Pulmonary artery endothelial cell (primary cell): Measurements from ENCODE around the gene CADM4. TPM values are rescaled to one million over a fixed set of nuclear protein-coding genes. Genes with fewer than 3 reads are reported as not detected.
"Not testable (repeated sequence)": the region's sequence is repeated elsewhere in the genome, so short reads cannot be mapped to it uniquely, and the experiment has no call there.

Source experiments
- DNase-seq: peaks from one replicate; pipeline ENCODE4 v3.0.0-alpha.2; 2011; ENCODE audit warnings: low read depth, low spot score
- total RNA-seq: library from RNA; depleted of rRNA; stranded (reverse); fragments of >200 nt; gene quantifications from 2 replicates; pipeline ENCODE4 v1.2.3, GENCODE V29; 2014

CADM4 gene
- total RNA-seq, 1 donor from 2014 or later: 5.6 TPM

DNA sequence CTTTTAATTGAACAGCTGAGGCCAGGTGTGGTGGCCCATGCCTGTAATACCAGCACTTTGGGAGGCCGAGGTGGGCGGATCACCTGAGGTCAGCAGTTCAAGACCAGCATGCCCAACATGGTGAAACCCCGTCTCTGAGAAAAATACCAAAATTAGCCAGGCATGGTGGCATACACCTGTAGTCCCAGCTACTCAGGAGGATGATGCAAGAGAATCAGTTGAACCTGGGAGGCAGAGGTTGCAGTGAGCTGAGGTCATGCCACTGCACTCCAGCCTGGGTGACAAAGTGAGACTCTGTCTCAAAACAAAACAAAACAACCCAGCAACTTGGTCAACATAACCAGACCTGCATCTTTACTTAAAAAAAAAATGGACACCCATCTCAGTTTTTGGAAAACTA, 52.6 kb downstream of the CADM4 start:
- DNase-seq: not testable (repeated sequence)

DNA sequence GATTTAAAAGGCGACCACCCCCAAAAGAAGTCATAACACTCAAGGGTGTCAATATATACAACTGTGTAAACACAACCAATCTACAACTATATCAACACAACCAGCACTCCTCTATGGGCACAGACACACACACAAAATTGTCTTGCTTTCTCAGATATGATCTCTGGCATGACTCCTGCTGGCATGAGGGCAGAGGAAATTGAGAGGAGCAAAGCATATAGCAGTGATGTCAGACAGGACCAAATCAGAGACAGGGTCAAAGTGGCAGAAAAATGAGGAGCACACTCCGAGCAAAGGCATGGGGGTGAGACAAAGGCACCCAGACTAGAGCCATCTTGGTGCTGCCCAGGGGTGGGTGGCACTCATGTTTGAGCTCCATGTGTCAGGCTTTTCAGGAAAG, 53.3 kb downstream of the CADM4 start:
- DNase-seq: no peak

DNA sequence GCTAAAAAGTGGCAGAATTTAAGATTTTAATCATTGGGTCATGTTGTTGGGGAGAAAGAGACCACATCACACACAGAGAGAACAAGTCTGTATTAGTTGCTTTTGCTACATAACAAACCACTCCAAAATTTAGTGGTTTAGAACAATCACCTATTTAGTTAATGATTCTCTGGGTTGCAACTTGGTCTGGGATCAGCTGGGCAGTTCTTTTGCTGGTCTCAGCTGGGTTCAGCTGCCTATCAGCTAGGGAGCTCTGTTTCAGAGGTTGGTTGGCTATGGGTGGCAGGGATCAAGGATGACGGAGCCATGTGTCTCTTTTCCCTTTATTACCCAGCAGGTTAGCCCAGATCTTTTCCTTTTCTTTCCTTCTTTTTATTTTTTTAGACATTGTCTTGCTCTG, 55.2 kb downstream of the CADM4 start:
- DNase-seq: no peak

DNA sequence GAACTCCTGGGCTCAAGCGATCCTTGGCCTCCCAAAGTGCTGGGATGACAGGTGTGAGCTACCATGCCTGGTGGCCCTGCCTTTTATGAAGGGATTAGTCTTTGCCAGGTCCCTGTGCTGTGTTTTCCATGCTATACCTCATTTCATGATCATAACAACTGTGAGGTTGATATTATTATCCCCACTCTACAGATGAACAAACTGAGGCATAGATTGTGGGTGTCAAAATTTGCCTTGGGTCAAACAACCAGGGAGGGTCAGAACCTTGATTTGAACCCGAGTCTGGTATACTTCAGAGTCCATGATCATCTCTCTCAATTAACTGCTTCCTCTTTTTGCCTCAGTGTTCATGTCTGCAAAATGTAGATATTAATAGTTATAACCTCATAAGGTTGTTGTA, 57.2 kb downstream of the CADM4 start:
- DNase-seq: no peak

DNA sequence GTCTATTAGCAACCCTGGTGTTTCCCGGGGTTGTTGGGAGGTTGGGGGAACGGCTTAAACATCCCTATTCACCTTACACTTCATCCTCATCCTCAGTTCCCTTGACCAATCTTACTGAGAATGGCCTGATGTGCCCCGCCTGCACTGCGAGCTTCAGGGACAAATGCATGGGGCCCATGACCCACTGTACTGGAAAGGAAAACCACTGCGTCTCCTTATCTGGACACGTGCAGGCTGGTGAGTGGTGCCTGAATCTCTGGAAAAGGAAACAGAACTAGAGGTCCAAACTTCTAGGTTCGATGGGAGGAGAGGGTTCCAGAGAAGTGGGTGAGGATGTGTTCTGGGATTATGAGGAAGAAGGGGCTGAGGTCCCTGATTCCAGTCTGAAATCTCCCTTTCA, 58.2 kb downstream of the CADM4 start:
- no peak for DNase-seq

DNA sequence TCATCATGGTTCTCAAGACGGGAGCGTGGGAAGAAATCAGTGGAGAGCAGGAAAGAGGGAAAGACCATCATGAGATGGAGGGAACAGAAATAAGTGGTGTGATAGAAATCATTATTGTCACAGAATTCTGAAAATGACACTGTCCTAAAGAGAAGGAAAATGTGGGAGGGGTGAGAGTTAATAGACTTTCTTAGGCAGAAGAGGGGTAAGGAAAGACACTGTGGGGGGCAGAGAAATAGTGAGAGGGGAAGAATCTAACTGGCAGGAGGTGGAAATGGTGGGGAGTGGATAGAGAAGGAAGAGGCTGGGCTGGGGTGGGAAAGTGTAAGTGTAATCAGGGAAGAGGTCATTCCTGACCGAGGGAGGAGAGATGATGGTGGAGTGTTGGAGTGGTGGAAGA, 60.9 kb downstream of the CADM4 start:
- DNase-seq: no peak

DNA sequence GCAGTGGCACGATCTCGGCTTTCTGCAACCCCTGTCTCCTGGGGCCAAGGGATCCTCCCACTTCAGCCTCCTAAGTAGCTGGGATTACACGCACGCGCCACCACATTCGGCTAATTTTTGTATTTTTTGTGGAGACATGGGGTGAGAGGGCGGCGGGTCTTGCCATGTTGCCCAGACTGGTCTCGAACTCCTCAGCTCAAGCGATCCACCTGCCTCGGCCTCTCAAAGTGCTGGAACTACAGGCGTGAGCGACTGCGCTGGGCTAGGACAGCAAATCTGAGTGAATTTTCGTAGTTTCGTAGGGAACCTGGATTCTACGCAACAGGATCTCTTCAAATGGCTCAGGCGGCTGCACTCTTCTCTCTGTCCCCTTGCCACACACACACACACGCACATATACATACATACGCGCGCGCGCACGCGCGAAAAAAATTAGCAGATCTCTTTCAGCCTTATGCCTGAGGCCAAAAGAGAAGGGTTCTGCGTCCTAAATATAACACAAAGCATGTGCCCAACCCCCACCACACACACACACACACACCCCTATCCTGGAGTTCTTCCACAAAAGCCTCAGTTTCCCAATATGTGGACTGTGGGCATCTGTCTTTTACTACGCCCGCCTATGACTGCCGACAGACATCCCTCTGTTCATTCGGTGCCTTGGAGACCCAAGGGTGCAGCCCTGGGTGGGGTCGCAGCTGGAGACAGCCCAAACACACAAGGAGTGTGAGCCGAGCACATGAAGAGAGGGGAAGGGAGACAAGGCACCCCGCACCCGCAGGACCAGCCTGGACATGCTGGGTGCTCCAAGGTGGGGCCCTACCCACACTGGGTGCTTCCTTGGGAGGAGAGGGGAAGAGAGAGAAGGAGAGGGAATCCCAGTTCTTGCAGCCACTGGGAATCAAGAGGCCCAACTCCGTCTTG, 63.4 kb downstream of the CADM4 start:
- DNase-seq: no peak

DNA sequence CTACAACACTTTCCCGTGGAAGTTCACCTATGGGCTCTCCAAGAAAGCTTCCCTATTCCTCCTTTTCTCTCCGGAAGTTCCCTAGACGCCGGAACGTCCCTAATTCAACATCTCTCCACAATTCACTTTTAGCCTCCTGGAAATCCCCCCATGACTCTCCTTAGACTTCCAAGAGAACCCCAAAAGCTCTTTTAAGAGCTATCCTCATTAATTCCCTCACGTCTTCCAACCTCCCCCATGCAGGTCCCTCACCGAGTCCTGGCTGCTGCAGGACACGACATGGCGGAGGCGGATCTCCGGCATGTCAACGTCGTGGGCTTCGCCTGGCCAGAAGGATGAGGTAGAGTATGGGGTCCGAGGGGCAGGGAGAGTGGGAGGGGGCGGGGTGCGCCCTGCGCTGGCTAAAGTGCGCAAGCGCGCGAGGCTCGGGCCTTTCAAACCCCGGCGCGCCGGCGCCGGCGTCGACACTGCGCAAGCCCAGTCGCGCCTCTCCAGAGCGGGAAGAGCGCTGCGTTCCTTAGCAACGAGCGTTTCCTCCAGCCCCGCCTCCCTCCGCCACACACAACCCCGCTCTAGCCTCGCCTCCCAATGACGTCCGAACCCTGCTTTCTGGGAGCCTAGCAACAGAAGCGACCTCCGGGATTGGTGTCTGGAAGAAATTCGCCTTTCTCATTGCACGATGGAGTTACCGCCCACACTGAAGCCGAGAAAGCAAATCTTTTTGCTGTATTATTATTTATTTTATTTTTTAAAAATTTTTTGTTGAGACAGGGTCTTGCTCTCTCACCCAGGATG, 64.3 kb downstream of the CADM4 start, which contains the start of the genes PINLYP and XRCC1:
TSS of gene PINLYP (plus strand) at position 646 of the 795 bp plus-strand sequence. CDS start 1,391 bp downstream, outside the sequence.
TSS of gene XRCC1 (minus strand) at position 372 of the 795 bp plus-strand sequence. CDS start at position 303, 69 bp downstream.
- peak; percentile 97 for DNase-seq

DNA sequence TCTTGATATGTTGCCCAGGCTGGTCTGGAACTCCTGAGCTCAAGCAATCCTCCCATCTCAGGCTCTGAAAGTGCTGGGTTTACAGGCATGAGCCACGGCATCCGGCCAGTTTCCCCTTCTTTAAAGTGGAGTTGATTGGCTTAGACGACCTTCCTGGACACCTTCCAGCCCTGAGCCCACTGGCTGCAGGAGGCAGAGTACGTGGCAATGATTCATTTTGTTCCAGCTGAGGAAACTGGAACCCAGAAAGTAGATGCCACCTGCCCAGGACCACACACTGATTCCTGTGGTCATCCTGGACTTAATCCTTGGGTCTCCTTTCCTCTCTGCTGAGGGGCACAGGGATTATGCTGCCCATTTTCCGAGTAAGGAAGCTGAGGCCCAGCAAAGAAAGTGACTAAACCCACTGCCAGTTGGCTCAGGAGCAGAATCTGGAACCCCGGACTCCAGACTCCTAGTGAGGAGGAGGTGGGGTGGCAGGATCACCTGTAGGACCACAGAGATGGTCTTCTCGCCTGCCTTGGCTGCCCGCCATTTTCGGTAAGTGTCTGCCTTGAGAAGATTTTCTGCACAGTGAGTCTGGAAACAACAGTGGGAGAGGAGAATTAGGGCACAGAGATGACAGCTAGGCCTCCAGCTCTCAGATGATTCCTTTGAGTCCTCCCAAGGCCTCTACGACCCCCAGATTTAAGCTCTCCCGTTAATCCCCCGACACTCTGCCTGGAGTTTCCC, 65.1 kb downstream of the CADM4 start:
- peak; percentile 71 for DNase-seq

Other genes starting within 250 kb of the CADM4 start
- not detected in 2 replicates for gene TEX101, start 225.0 kb downstream of the CADM4 start, total RNA-seq
- not detected in 2 replicates for gene LYPD3, start 174.2 kb downstream of the CADM4 start, total RNA-seq
- gene PHLDB3, start 135.1 kb downstream of the CADM4 start, total RNA-seq: 9.0 and 11.4 TPM in 2 replicates
- 69.9 and 81.1 TPM in 2 replicates for gene ETHE1, start 112.6 kb downstream of the CADM4 start, total RNA-seq
- 0.07 TPM in 1 of 2 replicates, not detected in the other for gene ZNF575, start 106.7 kb downstream of the CADM4 start, total RNA-seq
- gene XRCC1, start 64.3 kb downstream of the CADM4 start, total RNA-seq: 18.4 and 19.5 TPM in 2 replicates
- gene PINLYP, start 64.0 kb downstream of the CADM4 start, total RNA-seq: 0.73 and 2.3 TPM in 2 replicates
- 26.2 and 27.0 TPM in 2 replicates for gene IRGQ, start 43.7 kb downstream of the CADM4 start, total RNA-seq
- 15.0 and 16.0 TPM in 2 replicates for gene ZNF576, start 43.3 kb downstream of the CADM4 start, total RNA-seq
- gene SRRM5, start 27.8 kb downstream of the CADM4 start, total RNA-seq: 0.04 TPM in 1 of 2 replicates, not detected in the other
- 36.0 and 48.7 TPM in 2 replicates for gene ZNF428, start 20.2 kb downstream of the CADM4 start, total RNA-seq
- 55.2 and 72.8 TPM in 2 replicates for gene PLAUR, start 30.3 kb upstream of the CADM4 start, total RNA-seq
- not detected in 2 replicates for gene IRGC, start 76.2 kb upstream of the CADM4 start, total RNA-seq
- 5.9 and 10.4 TPM in 2 replicates for gene SMG9, start 115.1 kb upstream of the CADM4 start, total RNA-seq
- gene KCNN4, start 141.1 kb upstream of the CADM4 start, total RNA-seq: 0.46 and 0.49 TPM in 2 replicates
- gene LYPD5, start 162.6 kb upstream of the CADM4 start, total RNA-seq: 0.39 and 0.53 TPM in 2 replicates
- gene ZNF283, start 187.5 kb upstream of the CADM4 start, total RNA-seq: 7.9 and 13.0 TPM in 2 replicates
- gene ZNF404, start 244.1 kb upstream of the CADM4 start, total RNA-seq: 0.86 and 2.0 TPM in 2 replicates